HK-2 (cell line): Measurements from ENCODE around the gene LRCH3.

Experiments used
- DNase-seq: peaks from one replicate; pipeline ENCODE4 v3.0.0-alpha.2; 2018; ENCODE audit not compliant: unreplicated experiment

The LRCH3 gene

GRCh38 chr3:197791892-197792647 is 1.0 kb downstream of the LRCH3 start:
- no peak for DNase-seq

DNA sequence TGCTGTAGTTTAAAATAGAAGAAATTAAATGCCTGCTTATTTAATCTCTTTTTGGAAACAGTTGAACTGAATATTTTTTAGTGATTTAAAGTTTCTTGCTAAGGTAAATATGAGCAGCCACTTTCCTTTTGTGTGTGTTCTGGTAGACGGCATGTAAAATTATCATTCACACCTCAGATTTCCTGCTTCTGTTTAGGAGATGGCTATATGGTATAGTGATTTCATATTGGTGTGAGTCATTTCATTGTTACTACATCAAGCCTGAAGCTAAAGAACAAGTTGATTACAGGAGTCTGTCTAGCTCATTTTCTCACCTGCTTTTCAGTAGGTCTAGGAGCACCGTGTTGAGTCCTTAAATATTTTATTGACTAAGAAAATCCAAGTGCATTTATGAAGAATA is 2.2 kb downstream of the LRCH3 start:
- no peak for DNase-seq

- DNase-seq: no peak
Measured at GRCh38 chr3:197794115-197794514, 3.1 kb downstream of the LRCH3 start.

DNA sequence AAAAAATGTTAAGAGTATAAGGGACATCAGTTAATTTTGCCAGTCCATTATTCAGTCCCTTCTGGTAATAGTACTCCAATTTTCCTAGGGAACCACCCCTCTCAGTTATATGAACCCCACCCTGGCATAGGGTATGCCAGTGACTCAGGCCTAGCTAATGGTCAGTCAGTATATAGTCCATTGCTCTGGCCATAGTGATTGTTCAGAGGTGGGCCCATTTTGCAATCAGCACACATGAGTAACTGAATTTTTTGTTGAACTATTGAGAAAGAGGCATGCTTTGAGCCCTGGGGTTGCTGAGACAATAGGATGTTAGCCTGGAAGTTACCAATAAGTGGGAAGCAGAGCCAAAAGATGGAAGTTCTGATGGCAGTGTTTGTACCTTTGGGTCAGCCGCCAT is 4.1 kb downstream of the LRCH3 start:
- DNase-seq: no peak

- DNase-seq: no peak
Measured at GRCh38 chr3:197796087-197796486, 5.0 kb downstream of the LRCH3 start.

GRCh38 chr3:197798863-197799262 is 7.8 kb downstream of the LRCH3 start:
- no peak for DNase-seq

DNA sequence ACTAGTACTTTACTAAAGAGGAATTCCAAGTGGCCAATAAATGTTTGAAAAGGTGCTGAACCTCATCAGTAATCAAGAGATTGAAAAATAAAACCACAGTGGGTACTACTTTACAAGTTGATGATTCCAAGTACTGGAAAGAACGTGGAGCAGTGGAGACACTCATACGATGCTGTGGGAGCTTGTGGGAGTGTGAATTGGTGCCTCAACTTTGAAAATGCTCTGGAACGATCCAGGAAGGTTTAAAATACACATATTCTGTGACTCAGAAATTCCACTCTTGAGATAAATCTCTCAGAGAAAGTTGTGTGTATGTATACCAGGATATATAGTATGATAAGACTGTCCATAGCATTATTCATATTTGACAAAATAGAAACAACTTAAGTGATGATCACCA is 9.3 kb downstream of the LRCH3 start:
- DNase-seq: no peak

DNA sequence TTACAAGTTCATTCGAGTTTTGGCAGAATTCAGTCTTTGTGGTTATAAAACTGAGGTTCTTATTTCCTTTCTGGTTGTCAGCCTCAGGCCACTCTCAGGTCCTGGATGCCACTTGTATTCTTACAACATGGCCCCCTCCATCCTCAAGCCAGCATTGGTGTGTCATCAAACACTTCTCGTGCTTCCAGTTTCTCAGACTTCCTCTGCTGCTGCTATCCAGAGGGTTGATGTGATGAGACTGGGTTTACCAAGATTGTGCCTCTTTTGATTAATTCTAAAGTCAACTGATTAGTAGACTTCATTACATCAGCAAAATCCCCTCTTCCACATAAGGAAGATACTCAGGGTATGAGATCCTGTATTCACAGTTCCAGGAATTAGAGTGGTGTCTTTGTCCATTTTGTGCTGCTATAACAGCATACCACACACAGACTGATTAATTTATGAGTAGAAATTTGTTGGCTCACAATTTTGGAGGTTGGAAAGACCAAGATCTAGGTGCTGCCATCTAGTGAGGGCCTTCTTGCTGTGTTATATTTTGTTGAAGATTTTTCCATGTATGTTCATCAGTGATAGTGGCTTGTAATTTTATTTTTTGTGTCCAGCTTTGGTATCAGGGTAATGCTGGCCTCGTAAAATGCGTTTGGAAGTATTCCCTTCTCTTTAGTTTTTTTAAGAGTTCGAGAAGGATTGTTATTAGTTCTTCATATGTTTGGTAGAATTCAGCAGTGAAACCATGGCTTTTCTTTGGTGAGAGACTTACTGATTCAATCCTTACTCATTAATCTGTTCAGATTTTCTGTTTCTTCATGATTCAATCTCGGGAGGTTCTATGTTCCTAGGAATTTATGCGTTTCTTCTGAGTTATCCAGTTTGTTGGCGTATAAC is 11.1 kb downstream of the LRCH3 start:
- no peak for DNase-seq

GRCh38 chr3:197802779-197803459 is 11.9 kb downstream of the LRCH3 start:
- no peak for DNase-seq

DNA sequence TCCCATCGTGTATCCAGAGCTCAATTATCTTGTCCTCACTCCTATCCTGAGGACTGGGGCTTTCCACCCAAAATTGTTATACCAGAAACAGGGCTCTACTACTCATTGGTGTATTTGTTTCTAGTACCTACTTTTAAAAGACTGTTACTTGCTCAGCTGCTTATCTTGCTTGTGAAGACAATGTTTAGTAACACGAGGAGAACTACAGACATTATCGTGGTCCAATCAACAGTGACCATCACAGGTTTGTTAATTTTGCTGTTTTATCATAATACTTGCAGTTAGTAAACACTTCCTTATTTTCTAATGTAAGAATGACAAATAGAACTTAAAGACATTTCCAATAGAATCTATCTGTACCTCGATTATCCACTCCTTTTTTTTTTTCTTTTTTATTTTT is 13.5 kb downstream of the LRCH3 start:
- no peak for DNase-seq

DNA sequence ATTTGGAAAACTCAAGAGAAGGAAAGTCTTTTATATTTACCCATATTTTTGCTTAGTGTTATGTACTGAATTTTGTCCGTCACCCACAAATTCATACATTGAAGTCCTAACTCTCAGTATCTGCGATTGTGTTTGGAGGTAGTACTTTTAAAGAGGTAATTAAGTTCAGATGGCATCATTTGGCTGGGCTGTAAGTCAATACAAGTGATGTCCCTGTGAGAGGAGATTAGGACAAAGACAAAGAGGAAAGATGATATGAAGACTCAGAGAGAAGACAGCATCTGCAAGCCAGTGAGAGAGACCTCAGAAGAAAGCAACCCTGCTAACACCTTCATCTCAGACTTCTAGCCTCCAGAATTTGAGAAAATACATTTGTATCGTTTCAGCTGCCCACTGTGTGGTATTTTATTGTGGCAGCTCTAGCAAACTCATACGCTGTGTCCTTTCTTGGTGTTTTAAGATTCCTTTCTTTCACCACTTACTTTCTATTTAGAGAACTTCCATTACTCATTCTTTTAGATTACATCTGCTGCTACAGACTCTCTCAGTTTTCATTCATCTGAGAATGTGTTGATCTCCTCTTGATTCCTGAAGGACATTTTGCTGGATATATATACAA is 17.0 kb downstream of the LRCH3 start:
- no peak for DNase-seq

DNA sequence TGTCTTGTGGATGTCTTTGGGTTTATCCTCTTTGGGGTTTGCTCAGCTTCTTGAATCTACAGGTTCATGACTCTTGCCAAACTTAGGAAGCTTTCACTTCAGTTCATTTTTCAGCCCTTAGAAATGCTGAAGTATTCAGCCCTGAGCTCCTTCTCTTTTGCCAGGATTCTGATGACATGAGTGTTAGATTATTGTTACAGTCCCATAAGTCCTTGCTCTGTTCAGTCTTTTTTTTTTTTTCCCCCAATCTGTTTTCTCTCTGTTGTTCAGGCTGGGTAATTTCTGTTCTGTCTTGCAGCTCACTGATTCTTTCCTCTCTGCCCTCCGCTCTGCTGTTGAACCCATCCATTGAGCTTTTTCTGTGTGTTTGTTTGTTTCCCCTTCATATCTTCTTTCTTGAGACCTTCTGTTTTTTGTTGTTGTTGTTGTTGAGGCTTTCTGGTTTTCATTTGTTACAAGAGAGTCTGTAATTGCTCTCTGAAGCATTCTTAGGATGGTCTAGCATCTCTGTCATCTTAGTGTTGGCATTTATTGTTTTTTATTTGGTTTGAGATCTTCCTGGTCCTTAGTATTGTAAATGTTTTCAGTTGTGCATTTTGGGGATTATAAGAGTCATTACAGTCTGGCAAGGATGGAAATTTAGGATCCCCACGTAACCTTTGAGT is 18.4 kb downstream of the LRCH3 start:
- no peak for DNase-seq

- DNase-seq: no peak
Measured at GRCh38 chr3:197810901-197811300, 19.8 kb downstream of the LRCH3 start.

- DNase-seq: no peak
Measured at GRCh38 chr3:197811343-197811742, 20.3 kb downstream of the LRCH3 start.

DNA sequence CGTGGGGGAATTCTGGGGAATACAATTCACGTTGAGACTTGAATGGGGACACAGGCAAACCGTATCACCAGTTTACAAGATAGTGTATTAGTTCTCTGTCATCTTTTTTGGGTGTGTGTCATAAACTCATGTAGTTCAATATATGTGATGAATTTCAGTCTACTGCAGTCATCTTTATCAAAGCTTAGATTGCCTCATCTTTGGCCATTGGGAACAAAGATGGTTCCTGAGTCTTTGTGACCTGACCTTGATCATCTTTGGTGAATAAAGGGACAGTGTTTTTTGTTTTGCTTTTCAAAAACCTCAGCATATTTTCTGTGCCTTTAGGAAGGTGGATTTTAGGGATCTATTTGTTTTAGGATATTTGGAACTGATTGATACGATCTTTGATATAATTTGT is 23.3 kb downstream of the LRCH3 start:
- DNase-seq: no peak

DNA sequence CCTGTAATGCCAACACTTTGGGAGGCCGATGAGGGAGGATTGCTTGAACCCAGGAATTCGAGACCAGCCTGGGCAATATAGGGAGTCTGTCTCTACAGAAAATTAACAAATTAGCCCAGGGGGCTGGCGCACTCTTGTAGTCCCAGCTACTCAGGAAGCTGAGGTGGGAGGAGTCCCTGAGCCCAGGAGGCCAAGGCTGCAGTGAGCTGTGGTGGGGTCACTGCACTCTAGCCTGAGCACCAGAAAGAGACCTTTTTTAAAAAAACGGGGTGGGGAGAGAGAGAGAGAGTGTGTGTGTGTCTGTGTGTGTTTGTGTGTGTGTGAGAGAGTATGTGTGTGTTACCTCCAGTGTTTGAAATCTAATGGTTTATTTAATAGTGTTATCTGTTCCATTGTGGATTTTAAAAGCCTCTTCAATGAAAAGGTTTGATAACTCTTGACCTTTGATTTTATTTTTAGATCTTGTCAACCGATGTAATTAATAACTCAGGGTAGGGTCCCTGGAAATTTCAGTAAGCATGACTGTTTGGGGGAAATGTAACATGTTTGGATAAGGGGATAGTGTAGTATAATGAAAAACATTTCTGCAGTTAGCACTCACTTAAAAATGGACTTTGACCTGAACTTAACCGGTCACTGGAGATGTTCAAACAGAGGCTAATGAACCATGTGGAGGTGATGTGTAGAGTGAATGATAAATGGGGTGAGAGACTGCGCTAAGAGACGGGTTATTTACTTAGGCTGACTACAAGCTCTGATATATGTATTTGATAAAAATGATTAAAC is 29.7 kb downstream of the LRCH3 start:
- no peak for DNase-seq

DNA sequence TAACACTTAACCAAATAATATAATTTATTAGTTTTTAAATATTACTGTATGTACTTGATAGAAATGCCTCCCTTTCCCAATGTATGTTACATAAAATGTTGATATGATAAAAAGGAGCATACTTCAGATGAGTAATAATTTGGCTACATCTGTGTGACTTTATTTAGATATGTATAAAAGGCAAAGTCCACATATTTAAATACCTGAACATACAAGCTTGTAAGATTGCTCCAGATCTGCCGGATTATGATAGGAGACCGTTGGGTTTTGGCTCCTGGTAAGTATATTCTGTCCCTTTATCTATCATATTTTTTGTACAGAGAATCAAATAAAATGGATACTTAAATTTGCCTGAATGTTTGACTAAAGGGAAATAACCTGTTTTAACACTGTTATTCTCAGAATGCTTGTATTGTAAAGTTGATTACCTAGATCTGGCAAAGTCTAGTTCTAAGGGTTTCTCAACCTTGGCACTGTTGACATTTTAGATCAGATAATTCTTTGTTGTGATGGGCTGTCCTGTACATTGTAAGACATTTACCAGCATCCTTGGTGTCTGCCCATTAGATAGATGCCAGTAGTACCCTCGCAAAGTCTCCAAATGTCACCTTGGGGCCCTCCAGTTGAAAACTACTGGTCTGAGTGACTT is 38.5 kb downstream of the LRCH3 start:
- no peak for DNase-seq

- DNase-seq: no peak
Measured at GRCh38 chr3:197830308-197830966, 39.4 kb downstream of the LRCH3 start.

DNA sequence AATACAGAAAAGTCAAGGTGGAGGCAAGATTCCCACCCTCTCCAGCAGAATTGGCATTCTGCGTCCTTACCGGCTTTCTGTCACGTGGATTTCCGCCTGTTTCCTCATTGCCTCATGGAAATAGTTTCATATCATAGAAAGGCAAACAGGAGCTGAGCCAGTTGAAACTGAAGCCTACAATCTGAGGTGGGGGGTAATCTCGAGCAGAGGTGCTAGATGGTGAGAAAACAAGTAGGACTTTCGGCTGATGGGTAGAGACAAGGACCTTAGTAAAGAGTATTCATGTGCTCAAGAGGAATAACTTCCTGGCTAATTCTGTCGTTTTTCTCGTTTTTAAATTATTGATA is 39.9 kb downstream of the LRCH3 start:
- DNase-seq: no peak
